ENCODE measurements around the gene ERN2.

The ERN2 gene

DNA sequence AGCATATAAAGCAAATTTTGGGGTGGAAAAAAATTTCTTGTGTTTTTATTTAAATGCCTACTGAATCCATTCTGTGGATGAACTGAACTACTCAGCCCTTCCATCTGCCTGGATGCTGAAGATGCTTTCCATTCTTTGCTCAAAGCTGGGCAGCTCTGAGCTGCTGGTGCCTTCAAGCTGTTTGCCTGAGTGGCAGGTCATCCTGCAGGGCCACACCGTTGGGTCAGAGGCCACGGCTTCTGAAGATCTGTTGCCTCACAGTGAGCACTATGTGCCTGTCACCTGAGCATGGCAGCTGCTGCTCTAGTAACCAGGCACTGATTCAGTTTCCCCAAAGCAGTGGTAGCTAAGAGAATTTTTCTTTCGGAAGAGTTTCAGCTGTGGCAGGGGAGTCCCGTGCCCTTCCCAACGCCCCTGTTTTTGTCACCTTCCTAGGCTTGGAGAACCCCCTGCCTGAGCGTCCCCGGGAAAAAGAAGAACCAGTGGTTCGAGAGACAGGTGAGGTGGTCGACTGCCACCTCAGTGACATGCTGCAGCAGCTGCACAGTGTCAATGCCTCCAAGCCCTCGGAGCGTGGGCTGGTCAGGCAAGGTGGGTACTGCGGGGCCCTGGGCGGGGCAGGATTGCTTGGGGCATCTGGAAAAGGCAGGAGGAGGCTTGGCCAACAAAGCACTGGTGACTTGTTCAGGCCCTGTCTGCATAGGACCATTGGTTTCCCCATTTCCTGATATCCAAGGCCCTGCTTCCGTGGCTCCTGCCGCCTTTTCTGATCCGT lies 25.8 kb downstream of the ERN2 start:
- no peak overlapping the region for H3K4me3 ChIP-seq (ENCODE audit: low read depth, low read length)
- DNase-seq, result no peak
- no peaks in the 10 kb centered on the region for H3K9me3 ChIP-seq (ENCODE audit: severe bottlenecking)
- no peak for TF ChIP-seq CTCF (IDR thresholded peaks at IDR 0.05; ENCODE audit: low read depth, low read length)
- no peak overlapping the region for H3K27ac ChIP-seq
- H3K36me3 ChIP-seq, result peaks cover 92% of the 10 kb centered on the region
- no peaks in the 10 kb centered on the region for H3K27me3 ChIP-seq (ENCODE audit: insufficient read depth, low read depth, severe bottlenecking)

GRCh38 chr16:23683487-23683886 lies 29.5 kb downstream of the ERN2 start:
- Histone ChIP-seq H3K27ac (no peak overlapping the region), H3K27me3 (ENCODE audit: insufficient read depth, low read depth, severe bottlenecking) (no peaks in the 10 kb centered on the region), H3K9me3 (ENCODE audit: severe bottlenecking) (no peaks in the 10 kb centered on the region), H3K36me3 (peaks cover 85% of the 10 kb centered on the region), H3K4me3 (ENCODE audit: low read depth, low read length) (no peak overlapping the region)
- no peak for TF ChIP-seq CTCF (IDR thresholded peaks at IDR 0.05; ENCODE audit: low read depth, low read length)
- DNase-seq, result no peak

GRCh38 chr16:23682181-23682580 lies 30.8 kb downstream of the ERN2 start:
- Histone ChIP-seq H3K36me3 (peaks cover 71% of the 10 kb centered on the region), H3K4me3 (ENCODE audit: low read depth, low read length) (no peak overlapping the region), H3K9me3 (ENCODE audit: severe bottlenecking) (no peaks in the 10 kb centered on the region), H3K27ac (no peak overlapping the region), H3K27me3 (ENCODE audit: insufficient read depth, low read depth, severe bottlenecking) (no peaks in the 10 kb centered on the region)
- no peak for TF ChIP-seq CTCF (IDR thresholded peaks at IDR 0.05; ENCODE audit: low read depth, low read length)
- DNase-seq, result no peak

DNA sequence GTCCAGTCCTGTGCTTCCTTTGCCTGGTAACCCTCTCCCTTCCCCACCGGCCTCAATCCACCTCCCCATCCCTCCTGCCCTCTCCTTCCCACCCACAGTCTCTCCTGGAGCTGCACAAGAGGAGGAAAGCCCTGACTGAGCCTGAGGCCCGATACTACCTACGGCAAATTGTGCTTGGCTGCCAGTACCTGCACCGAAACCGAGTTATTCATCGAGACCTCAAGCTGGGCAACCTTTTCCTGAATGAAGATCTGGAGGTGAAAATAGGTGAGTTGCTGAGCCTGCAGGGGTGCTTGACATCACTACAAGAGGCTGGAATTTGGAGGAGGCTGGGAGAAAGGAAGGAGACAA lies 33.1 kb downstream of the ERN2 start:
- H3K4me3 ChIP-seq (ENCODE audit: low read depth, low read length), result peak overlapping the region; percentile 97
- DNase-seq, result no peak
- no peaks in the 10 kb centered on the region for H3K27me3 ChIP-seq (ENCODE audit: insufficient read depth, low read depth, severe bottlenecking)
- no peak for TF ChIP-seq CTCF (IDR thresholded peaks at IDR 0.05; ENCODE audit: low read depth, low read length)
- peaks cover 54% of the 10 kb centered on the region for H3K36me3 ChIP-seq
- H3K9me3 ChIP-seq (ENCODE audit: severe bottlenecking), result no peaks in the 10 kb centered on the region
- peak overlapping the region; percentile 87 for H3K27ac ChIP-seq

GRCh38 chr16:23679274-23679985 lies 33.6 kb downstream of the ERN2 start:
- TF ChIP-seq CTCF (IDR thresholded peaks at IDR 0.05; ENCODE audit: low read depth, low read length), result no peak
- Histone ChIP-seq H3K36me3 (peaks cover 51% of the 10 kb centered on the region), H3K27me3 (ENCODE audit: insufficient read depth, low read depth, severe bottlenecking) (no peaks in the 10 kb centered on the region), H3K4me3 (ENCODE audit: low read depth, low read length) (peak overlapping the region; percentile 97), H3K9me3 (ENCODE audit: severe bottlenecking) (no peaks in the 10 kb centered on the region), H3K27ac (peak overlapping the region; percentile 87)
- peak; percentile 58 for DNase-seq
